CD4-positive, alpha-beta memory T cell (primary cell): Measurements from ENCODE around the gene MYO6. TPM values are rescaled to one million over a fixed set of nuclear protein-coding genes. Genes with fewer than 3 reads are reported as not detected.

Experiments
- CTCF ChIA-PET: fragments of 350-600 bp; sonication (Branson Sonifier 250); formaldehyde crosslinking; loops from one replicate; lab custom pipeline; 2021; ENCODE audit warnings: inconsistent platforms; ENCODE audit not compliant: partially characterized antibody; lab: Charles Lee
- POLR2A ChIA-PET: fragments of 350-600 bp; sonication (Branson Sonifier 250); formaldehyde crosslinking; loops from one replicate; lab custom pipeline; 2021; ENCODE audit not compliant: partially characterized antibody; lab: Charles Lee
- DNase-seq, 5 donors: peaks; one replicate each; pipeline versions ENCODE4 v3.0.0 to v3.0.0-alpha.2; 2020 to 2022; ENCODE audit warnings: mixed read lengths in 1 of 5
- H3K27ac ChIP-seq: one replicate; pipeline ENCODE4 v1.7.0; 2013; ENCODE audit warnings: low read depth, low read length
- H3K27me3 ChIP-seq: 2 replicates; pipeline ENCODE4 v1.7.0; 2013; ENCODE audit warnings: mild to moderate bottlenecking, low read length, moderate library complexity; ENCODE audit not compliant: insufficient read depth
- H3K36me3 ChIP-seq: 2 replicates; pipeline ENCODE4 v1.7.0; 2013; ENCODE audit warnings: mild to moderate bottlenecking, low read length, moderate library complexity; ENCODE audit not compliant: insufficient read depth
- H3K4me1 ChIP-seq: 2 replicates; pipeline ENCODE4 v1.7.0; 2013; ENCODE audit warnings: mild to moderate bottlenecking, low read length, moderate library complexity; ENCODE audit not compliant: insufficient read depth
- H3K4me3 ChIP-seq, 2 donors: one replicate each; pipeline ENCODE4 v1.7.0; 2013; ENCODE audit warnings: low read length in 2 of 2, mild to moderate bottlenecking in 1 of 2
- H3K9me3 ChIP-seq, 2 donors: one replicate each; pipeline ENCODE4 v1.7.0; 2013; ENCODE audit warnings: low read length in 2 of 2, control low read depth in 1 of 2; ENCODE audit not compliant: control insufficient read depth in 1 of 2
- H3K27ac Mint-ChIP-seq, 7 donors: one replicate each; pipeline ENCODE4 v1.8.0; 2020 to 2021; ENCODE audit warnings: mixed read lengths in 7 of 7, mild to moderate bottlenecking in 6 of 7, inconsistent platforms in 3 of 7, moderate library complexity in 3 of 7
- H3K27me3 Mint-ChIP-seq, 2 donors: one replicate each; pipeline ENCODE4 v1.8.0; 2020 to 2021; ENCODE audit warnings: mixed read lengths in 2 of 2
- H3K36me3 Mint-ChIP-seq, 2 donors: one replicate each; pipeline ENCODE4 v1.8.0; 2020 to 2021; ENCODE audit warnings: mixed read lengths in 2 of 2, inconsistent platforms in 1 of 2, mild to moderate bottlenecking in 1 of 2
- H3K4me1 Mint-ChIP-seq, 4 donors: one replicate each; pipeline ENCODE4 v1.8.0; 2020 to 2021; ENCODE audit warnings: mixed read lengths in 4 of 4, mild to moderate bottlenecking in 1 of 4
- H3K4me3 Mint-ChIP-seq, 8 donors: one replicate each; pipeline ENCODE4 v1.8.0; 2020 to 2021; ENCODE audit warnings: mixed read lengths in 8 of 8, mild to moderate bottlenecking in 7 of 8, moderate library complexity in 6 of 8, inconsistent platforms in 3 of 8
- H3K9me3 Mint-ChIP-seq, 8 donors: one replicate each; pipeline ENCODE4 v1.8.0; 2020 to 2021; ENCODE audit warnings: mixed read lengths in 8 of 8, mild to moderate bottlenecking in 5 of 8, inconsistent platforms in 3 of 8, moderate library complexity in 1 of 8
- intact Hi-C: fragments of 100-400 bp; cut with micrococcal nuclease; formaldehyde crosslinking; loops from one replicate; pipeline ENCODE4 v1.15.1; 2023
- polyA plus RNA-seq, 2 donors: library from polyadenylated mRNA; unstranded; fragments of 300-500 nt; fragmentation: Illumina TruSeq; gene quantifications; one replicate each; pipeline ENCODE4 v1.2.3, GENCODE V29; 2021
- total RNA-seq, 2 experiments: library from RNA; stranded (reverse); gene quantifications; one replicate each; pipeline ENCODE4 v1.2.3, GENCODE V29; 2021

MYO6 gene
- total and polyA plus RNA-seq, 4 experiments from 2014 or later, result 3.3 to 5.7 (median 4.3) TPM

DNA sequence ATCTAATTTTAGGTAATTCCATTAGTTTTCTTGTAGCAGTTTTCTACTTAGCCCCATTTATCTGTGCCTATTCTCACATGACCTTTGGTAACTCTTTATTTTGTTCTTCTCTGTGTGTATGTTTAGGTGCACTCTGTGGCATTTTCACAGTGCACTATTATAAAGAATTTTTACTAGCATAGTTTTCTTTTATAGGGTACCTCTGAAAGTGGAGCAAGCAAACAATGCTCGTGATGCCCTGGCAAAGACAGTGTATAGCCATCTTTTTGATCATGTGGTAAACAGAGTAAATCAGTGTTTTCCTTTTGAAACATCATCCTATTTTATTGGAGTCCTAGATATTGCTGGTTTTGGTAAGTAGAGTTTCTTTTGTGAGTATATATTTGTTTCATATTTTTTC is 107.9 kb downstream of the MYO6 start:
- Histone ChIP-seq H3K27me3 (no peaks in the 10 kb centered on the region), H3K4me1 (no peaks in the 10 kb centered on the region), H3K4me3 (no peak overlapping the region), H3K9me3 (no peaks in the 10 kb centered on the region), H3K36me3 (no peaks in the 10 kb centered on the region), H3K27ac (no peak overlapping the region)
- H3K4me1 Mint-ChIP-seq, result no peaks in the 10 kb centered on the region
- intact Hi-C loops, result no loop called here
- no peaks in the 10 kb centered on the region for H3K27me3 Mint-ChIP-seq
- CTCF ChIA-PET, result no interaction called here
- POLR2A ChIA-PET, result no interaction called here
- H3K36me3 Mint-ChIP-seq, result peaks cover 1 to 5% of the 10 kb centered on the region in 2 donors
- H3K4me3 Mint-ChIP-seq, result no peak overlapping the region
- no peak for DNase-seq
- H3K27ac Mint-ChIP-seq, result no peak overlapping the region
- no peaks in the 10 kb centered on the region for H3K9me3 Mint-ChIP-seq

DNA sequence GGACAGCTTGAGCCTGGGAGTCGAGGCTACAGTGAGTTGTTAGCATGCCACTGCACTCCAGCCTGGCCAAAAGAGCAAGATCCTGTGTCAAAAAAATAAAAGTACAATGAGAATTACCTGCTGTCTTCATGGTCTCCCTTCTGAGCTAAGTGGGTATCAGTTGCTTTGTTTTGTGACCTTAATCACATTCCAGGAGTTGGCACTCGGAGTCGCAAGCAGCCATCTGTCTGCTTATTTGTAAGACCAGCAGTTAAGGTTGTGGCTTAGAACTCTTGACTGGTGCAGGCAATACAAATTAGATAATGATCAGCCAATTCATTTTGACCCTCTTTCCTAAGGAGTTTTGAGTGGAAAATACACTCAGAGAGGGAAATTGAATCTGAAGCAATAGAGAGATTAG is 114.0 kb downstream of the MYO6 start:
- POLR2A ChIA-PET, result no interaction called here
- Histone ChIP-seq H3K4me3 (no peak overlapping the region), H3K4me1 (no peaks in the 10 kb centered on the region), H3K9me3 (no peaks in the 10 kb centered on the region), H3K27ac (no peak overlapping the region), H3K27me3 (no peaks in the 10 kb centered on the region), H3K36me3 (no peaks in the 10 kb centered on the region)
- Mint-ChIP-seq H3K27ac (no peak overlapping the region), H3K4me3 (no peak overlapping the region), H3K36me3 (peaks cover 9 to 21% of the 10 kb centered on the region in 2 donors), H3K4me1 (no peaks in the 10 kb centered on the region), H3K9me3 (no peaks in the 10 kb centered on the region), H3K27me3 (no peaks in the 10 kb centered on the region)
- intact Hi-C loops, result no loop called here
- CTCF ChIA-PET, result interaction anchor here (1.2 to 1.3 kb wide), 2 partner anchors 30 to 71 kb away, joined by 3 to 5 read pairs; no protein-coding TSS in a partner anchor
- no peak for DNase-seq

DNA sequence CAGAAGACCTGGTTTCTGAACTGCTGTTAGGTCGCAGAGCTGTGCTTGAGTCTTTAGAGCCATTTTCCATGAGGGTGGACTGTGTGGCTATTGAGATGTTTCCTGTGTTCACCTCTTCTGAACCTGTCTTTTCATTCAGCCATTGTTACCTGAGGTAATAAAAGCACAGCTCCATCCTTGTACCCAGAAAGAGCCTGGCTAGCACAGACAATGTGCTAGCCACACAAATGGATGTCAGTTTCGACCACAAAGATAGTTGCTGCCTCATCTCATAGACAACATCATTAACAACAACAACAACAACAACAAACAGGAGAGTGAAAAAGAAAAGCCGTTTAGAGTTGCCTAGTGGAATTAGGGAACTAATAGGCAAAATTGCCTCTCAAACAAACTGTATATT is 114.7 kb downstream of the MYO6 start:
- intact Hi-C loops, result no loop called here
- H3K4me3 Mint-ChIP-seq, result no peak overlapping the region
- H3K4me1 Mint-ChIP-seq, result no peaks in the 10 kb centered on the region
- H3K27me3 Mint-ChIP-seq, result no peaks in the 10 kb centered on the region
- H3K27ac Mint-ChIP-seq, result no peak overlapping the region
- no peaks in the 10 kb centered on the region for H3K9me3 Mint-ChIP-seq
- no peak for DNase-seq
- H3K27me3 ChIP-seq, result no peaks in the 10 kb centered on the region
- H3K36me3 Mint-ChIP-seq, result peaks cover 9 to 21% of the 10 kb centered on the region in 2 donors
- POLR2A ChIA-PET, result no interaction called here
- CTCF ChIA-PET, result no interaction called here
- no peak overlapping the region for H3K4me3 ChIP-seq
- H3K4me1 ChIP-seq, result no peaks in the 10 kb centered on the region
- H3K27ac ChIP-seq, result no peak overlapping the region
- H3K9me3 ChIP-seq, result no peaks in the 10 kb centered on the region
- no peaks in the 10 kb centered on the region for H3K36me3 ChIP-seq

DNA sequence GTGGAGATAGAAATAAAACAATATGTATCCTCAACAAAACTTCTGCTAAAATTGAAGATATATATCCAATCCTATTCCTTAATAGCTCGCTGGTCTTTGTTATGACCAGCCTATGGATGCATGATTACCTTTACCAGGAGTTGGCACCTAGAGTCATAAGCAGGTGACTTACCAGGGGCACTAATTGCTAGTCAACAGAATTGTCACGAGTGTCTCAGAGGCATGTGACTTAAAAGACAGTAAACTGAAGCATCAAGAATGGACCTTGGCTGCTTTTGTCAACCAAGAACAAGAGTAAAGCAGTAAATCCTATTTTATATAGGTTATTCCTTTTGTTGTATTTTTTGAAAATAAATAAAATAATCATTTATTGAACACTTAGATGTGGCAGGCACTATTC is 115.4 kb downstream of the MYO6 start:
- Histone ChIP-seq H3K36me3 (no peaks in the 10 kb centered on the region), H3K9me3 (no peaks in the 10 kb centered on the region), H3K4me1 (no peaks in the 10 kb centered on the region), H3K4me3 (no peak overlapping the region), H3K27me3 (no peaks in the 10 kb centered on the region), H3K27ac (no peak overlapping the region)
- no peak for DNase-seq
- no peaks in the 10 kb centered on the region for H3K4me1 Mint-ChIP-seq
- no peak overlapping the region for H3K4me3 Mint-ChIP-seq
- H3K36me3 Mint-ChIP-seq, result peaks cover 9 to 21% of the 10 kb centered on the region in 2 donors
- ChIA-PET CTCF (no interaction called here), POLR2A (no interaction called here)
- H3K27me3 Mint-ChIP-seq, result no peaks in the 10 kb centered on the region
- H3K27ac Mint-ChIP-seq, result no peak overlapping the region
- H3K9me3 Mint-ChIP-seq, result no peaks in the 10 kb centered on the region
- intact Hi-C loops, result no loop called here

DNA sequence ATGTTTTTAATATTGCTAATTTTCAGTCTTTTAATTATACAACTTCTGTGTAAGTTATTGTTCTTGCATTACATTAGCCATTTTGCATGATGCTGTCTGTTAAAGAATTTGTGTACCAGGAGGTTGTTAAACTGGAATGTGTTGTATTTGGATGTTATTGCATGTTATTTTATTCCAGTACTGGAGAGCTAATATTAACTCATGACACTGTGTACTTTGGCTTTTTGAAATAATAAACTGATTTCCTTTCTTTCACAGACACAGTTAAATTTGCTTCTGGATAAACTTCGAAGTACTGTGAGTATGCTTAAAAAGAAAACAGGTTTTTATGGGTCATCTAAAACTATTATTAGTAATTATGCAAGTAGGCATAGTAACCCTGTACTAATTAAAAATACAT is 121.3 kb downstream of the MYO6 start:
- Histone ChIP-seq H3K36me3 (no peaks in the 10 kb centered on the region), H3K27me3 (no peaks in the 10 kb centered on the region), H3K27ac (no peak overlapping the region), H3K9me3 (no peaks in the 10 kb centered on the region), H3K4me1 (no peaks in the 10 kb centered on the region), H3K4me3 (no peak overlapping the region)
- Mint-ChIP-seq H3K9me3 (no peaks in the 10 kb centered on the region), H3K27ac (no peak overlapping the region), H3K4me1 (no peaks in the 10 kb centered on the region), H3K4me3 (no peak overlapping the region), H3K36me3 (peaks cover 6 to 14% of the 10 kb centered on the region in 2 donors), H3K27me3 (no peaks in the 10 kb centered on the region)
- no peak for DNase-seq
- CTCF ChIA-PET, result interaction anchor here (1.0 kb wide), 1 partner anchor 23 kb away, joined by 5 read pairs; no protein-coding TSS in a partner anchor
- POLR2A ChIA-PET, result no interaction called here
- intact Hi-C loops, result no loop called here

DNA sequence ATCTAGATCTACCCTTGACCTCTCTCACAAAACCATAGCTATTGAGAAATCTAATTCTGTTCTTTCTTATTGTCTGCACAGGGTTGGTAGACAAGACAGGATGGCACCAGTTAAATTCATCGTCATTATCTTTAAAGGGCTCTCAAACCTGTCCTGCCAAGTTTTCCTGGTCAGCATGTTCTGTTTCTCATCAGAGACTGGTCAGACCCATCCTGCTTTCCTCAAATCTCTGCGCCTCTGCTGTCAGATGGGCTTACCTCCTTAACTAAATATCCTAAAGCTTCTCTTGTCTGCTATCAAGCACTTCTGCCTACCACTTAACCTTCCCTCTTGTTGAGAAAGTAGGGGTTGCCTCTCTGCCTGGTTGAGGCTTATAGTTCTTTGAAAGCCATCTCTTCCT is 125.2 kb downstream of the MYO6 start:
- ChIA-PET CTCF (interaction anchor here (0.8 to 10.6 kb wide), 2 partner anchors 9 to 19 kb away, joined by 3 to 78 read pairs; no protein-coding TSS in a partner anchor), POLR2A (no interaction called here)
- H3K27me3 Mint-ChIP-seq, result no peaks in the 10 kb centered on the region
- H3K27ac Mint-ChIP-seq, result no peak overlapping the region
- intact Hi-C loops, result no loop called here
- no peak overlapping the region for H3K4me3 ChIP-seq
- H3K9me3 Mint-ChIP-seq, result no peaks in the 10 kb centered on the region
- DNase-seq, result no peak
- no peaks in the 10 kb centered on the region for H3K36me3 ChIP-seq
- no peaks in the 10 kb centered on the region for H3K4me1 Mint-ChIP-seq
- H3K4me3 Mint-ChIP-seq, result no peak overlapping the region
- H3K27ac ChIP-seq, result no peak overlapping the region
- H3K9me3 ChIP-seq, result no peaks in the 10 kb centered on the region
- H3K36me3 Mint-ChIP-seq, result peaks cover 5 to 6% of the 10 kb centered on the region in 2 donors
- no peaks in the 10 kb centered on the region for H3K4me1 ChIP-seq
- no peaks in the 10 kb centered on the region for H3K27me3 ChIP-seq

DNA sequence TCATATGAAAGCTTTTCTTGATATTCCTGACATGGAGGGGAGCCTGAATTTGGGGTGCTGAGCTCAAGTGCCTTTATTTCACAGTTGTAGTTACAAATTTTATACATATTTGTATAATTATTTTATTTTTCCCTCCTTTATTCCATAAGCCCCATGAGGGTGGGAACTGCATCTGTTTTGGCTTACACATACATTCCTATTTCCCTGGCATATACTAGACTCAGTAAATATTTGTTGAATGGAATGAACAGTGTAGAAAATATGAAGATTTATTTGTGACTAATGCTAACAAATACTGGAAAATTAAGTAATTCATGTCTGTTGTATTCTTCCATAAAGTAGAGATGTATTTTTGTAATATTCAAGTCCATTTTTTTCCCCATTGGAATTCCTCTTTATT is 127.1 kb downstream of the MYO6 start:
- Mint-ChIP-seq H3K9me3 (no peaks in the 10 kb centered on the region), H3K27me3 (no peaks in the 10 kb centered on the region), H3K4me1 (no peaks in the 10 kb centered on the region), H3K4me3 (no peak overlapping the region), H3K27ac (peak overlapping the region in 1 of 7 donors; percentile 67), H3K36me3 (peaks cover 6 to 11% of the 10 kb centered on the region in 2 donors)
- CTCF ChIA-PET, result interaction anchor here (10.6 kb wide), 1 partner anchor 17 kb away, joined by 78 read pairs; no protein-coding TSS in a partner anchor
- H3K9me3 ChIP-seq, result no peaks in the 10 kb centered on the region
- no peaks in the 10 kb centered on the region for H3K4me1 ChIP-seq
- DNase-seq, result no peak
- H3K4me3 ChIP-seq, result no peak overlapping the region
- intact Hi-C loops, result no loop called here
- H3K36me3 ChIP-seq, result no peaks in the 10 kb centered on the region
- H3K27ac ChIP-seq, result no peak overlapping the region
- POLR2A ChIA-PET, result no interaction called here
- no peaks in the 10 kb centered on the region for H3K27me3 ChIP-seq
